A172 (cell line): Measurements from ENCODE around the gene DUSP21. TPM values are rescaled to one million over a fixed set of nuclear protein-coding genes. Genes with fewer than 3 reads are reported as not detected.
"Not testable (repeated sequence)": the region's sequence is repeated elsewhere in the genome, so short reads cannot be mapped to it uniquely, and the experiment has no call there.

Experiments
- DNase-seq: peaks from one replicate; pipeline ENCODE4 v3.0.0-alpha.2; 2015; ENCODE audit warnings: low spot score
- total RNA-seq: library from RNA; depleted of rRNA; stranded (reverse); fragments of >200 nt; shearing (Covaris generic); gene quantifications from 2 replicates; pipeline ENCODE4 v1.2.3, GENCODE V29; 2014; rRNA removed

DUSP21 gene
- total RNA-seq, 1 experiment from 2014 or later: not detected

DNA sequence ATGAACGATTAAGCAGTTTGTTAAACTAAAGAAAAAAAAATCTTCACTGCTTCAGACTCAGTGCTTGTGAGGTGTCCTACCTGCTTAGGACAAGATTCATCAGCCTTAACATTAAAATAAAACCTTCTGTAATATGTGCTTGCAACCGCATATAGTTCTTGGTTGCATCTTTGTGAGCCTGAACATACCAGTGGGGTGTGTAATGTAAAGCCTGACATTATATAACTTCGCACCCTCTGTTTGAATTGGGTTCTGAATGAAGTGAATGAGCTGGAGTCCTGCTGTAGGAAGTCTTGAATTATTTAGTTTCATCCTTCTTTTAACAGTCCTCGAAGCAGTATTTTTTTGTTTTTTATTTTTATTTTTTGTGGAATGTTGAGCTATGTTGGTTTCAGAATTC lies 32.3 kb downstream of the DUSP21 start:
- no peak for DNase-seq

DNA sequence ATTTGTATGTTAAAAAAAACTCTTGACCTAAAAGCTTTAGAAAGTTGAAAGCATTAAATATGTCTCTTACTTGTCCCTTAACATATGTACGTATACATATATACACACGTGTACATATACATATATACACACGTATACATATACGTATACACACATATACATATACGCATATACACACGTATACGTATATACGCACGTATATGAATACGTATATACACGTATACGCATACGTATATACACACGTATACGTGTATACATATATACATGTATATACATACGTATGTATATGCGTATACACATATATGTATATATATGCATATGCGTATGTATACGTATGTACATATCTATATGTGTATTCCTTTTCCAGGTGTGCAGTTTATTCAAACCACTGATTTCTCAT lies 32.9 kb downstream of the DUSP21 start:
- DNase-seq: no peak

DNA sequence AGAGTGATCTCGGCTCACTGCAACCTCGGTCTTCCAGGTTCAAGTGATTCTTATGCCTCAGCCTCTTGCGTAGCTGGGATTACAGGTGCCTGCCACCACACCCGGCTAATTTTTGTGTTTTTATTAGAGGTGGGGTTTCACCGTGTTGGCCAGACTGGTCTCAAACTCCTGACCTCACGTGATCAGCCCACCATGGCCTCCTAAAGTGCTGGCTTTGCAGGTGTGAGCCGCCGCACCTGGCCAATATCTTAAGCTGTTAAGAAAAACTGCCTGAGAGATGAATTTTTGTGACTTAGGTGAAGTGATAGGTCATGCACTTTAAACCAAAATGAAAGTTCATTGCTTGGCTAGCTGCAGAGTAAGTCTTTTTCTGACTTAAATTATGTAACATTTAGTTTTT lies 35.0 kb downstream of the DUSP21 start:
- no peak for DNase-seq

DNA sequence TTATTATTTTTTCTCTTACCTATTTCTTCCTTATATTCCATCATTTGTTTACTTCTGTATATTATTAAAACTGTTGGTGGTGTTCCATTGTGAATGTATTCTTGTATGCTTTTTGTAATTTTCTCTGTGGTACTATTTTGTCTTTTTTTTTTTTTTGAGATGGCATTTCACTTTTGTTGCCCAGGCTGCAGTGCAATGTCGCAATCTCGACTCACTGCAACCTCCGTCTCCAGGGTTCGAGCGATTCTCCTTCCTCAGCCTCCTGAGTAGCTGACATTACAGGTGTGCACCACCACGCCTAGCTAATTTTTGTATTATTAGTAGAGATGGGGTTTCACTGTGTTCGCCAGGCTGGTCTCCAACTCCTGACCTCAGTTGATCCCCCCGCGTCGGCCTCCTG lies 37.7 kb downstream of the DUSP21 start:
- DNase-seq: no peak

DNA sequence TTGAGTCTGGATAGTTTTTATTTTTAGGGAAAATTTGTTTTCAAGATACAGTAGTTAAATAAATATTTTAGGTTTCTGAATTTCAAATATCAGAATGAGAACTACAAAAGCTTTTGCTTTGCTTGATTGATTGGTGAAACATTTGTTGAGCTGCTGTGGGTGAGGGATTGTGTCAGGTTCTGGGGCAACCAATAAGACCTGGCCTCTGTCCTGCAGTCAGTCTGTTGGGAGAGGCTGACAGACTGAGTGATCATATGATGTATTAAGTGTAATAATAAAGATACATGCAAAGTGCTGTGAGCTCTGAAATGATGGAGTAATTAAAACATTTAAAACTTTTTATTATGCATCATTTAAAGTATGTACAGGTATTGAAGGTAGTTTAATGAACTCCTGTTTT lies 38.8 kb downstream of the DUSP21 start:
- no peak for DNase-seq

DNA sequence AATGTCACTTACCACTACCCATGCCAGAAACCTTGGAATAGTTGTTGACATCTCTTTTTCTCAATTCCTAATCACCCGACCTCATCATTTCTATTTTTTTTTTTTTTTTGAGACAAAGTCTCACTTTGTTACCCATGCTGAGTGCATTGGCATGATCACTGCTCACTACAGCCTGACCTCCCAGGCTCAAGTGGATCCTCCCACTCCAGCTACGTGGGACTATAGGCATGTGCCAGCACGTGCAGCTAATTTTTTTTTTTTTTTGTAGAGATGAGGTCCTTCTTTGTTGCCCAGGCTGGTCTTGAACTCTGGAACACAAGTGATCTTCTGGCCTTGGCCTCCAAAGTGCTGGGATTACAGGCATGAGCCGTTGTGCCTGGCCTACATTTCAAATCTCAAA lies 41.1 kb downstream of the DUSP21 start:
- no peak for DNase-seq

DNA sequence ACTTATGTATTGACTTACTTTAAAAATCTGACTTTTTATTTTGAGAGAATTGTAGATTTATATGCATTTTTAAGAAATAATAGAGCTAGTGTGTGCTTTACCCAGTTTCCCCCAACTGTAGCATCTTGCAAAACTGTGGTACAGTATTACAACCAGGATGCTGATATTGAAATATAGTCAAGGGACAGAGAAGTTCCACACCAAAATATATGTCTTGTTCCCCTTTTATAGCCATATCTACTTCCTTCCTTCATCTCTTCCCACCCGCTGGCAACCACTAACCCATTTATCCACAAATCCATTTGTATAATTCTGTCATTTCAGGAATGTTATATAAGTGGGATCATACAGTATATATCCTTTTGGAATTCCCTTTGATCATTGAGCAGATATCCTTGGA lies 46.0 kb downstream of the DUSP21 start:
- no peak for DNase-seq

DNA sequence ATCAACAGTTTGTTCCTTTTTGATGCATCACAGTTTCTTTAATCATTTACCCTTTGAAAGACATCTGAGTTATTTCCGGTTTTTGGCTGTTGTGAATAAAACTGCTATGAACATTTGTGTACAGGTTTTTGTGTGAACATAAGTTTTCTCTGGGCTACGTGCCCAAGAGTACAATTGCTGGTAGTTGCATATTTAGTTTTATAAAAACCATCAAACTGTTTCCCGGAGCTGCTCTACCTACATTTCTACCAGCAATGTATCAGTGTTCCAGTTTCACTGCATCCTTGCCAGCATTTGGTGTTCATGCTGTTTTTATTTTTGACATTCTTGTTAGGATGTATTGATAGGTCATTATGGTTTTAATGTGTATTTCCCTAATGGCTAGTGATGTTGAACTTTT lies 46.4 kb downstream of the DUSP21 start:
- no peak for DNase-seq

DNA sequence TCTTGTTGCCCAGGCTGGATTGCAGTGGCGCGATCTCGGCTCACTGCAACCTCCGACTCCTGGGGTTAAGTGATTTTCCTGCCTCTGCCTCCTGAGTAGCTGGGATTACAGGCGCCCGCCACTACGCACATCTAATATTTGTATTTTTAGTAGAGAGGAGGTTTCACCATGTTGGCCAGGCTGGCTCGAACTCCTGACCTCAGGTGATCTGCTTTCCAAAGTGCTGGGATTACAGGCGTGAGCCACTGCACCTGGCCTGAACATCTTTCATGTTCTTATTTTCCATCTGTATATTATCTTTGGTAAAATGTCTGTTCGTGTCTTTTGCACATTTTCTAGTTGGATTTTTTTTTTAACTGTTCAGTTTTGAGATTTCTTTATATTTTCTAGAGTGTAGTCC lies 46.9 kb downstream of the DUSP21 start:
- DNase-seq: not testable (repeated sequence)

DNA sequence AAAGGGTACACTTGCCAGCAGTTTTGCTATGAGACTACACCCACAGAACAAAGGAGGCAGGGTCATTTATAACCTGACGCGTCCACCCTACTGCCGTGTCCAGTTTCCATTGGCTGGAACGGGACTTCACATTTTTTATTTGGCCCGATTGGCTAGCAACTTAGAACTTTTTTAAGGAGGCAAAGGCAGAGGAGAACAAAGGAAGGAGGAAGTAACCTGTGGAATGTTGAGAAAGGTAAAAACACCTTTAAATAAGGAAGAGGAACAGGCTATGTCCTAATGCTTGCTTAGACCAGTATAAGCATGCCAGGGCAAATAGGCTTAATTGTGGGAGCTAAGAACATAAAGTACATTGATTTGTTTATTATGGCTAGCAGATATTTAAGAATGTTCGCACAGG lies 47.8 kb downstream of the DUSP21 start:
- no peak for DNase-seq

Other genes with a start within 250 kb of the DUSP21 start
- 10.4 and 10.9 TPM in 2 replicates for gene KDM6A, start 29.2 kb downstream of the DUSP21 start, total RNA-seq